Thoracic aorta (tissue), 2 donors: Measurements from ENCODE around the gene HSD11B1L. TPM values are rescaled to one million over a fixed set of nuclear protein-coding genes. Genes with fewer than 3 reads are reported as not detected.

ENCODE experiments used
- ATAC-seq: fragments of 150-250 bp; one replicate; pipeline ENCODE4 v1.8.0; 2017; ENCODE audit warnings: low read depth; ENCODE audit not compliant: insufficient number of reproducible peaks, low FRiP score
- DNase-seq: peaks from one replicate; pipeline ENCODE4 v3.0.0-alpha.2; 2020; ENCODE audit warnings: low spot score
- H3K27ac ChIP-seq, 2 donors: fragments of 200-600 bp; sonication (generic); 1 replicate in 1 of 2; 2 replicates in 1 of 2; pipeline ENCODE4 v1.5.1; 2016; ENCODE audit warnings: mild to moderate bottlenecking in 2 of 2, moderate library complexity in 2 of 2
- H3K27me3 ChIP-seq: fragments of 200-600 bp; sonication (generic); replicated peaks from 2 replicates; pipeline ENCODE4 v1.6.0; 2016; ENCODE audit warnings: mild to moderate bottlenecking; ENCODE audit not compliant: insufficient read depth
- H3K36me3 ChIP-seq: fragments of 200-600 bp; sonication (generic); one replicate; pipeline ENCODE4 v1.5.1; 2016
- H3K4me1 ChIP-seq, 2 donors: fragments of 200-600 bp; sonication (generic); 1 replicate in 1 of 2; 2 replicates in 1 of 2; pipeline versions ENCODE4 v1.5.1 to v1.6.0; 2016; ENCODE audit warnings: low read depth in 2 of 2, mild to moderate bottlenecking in 1 of 2; ENCODE audit not compliant: control insufficient read depth in 1 of 2
- H3K4me3 ChIP-seq: fragments of 200-600 bp; sonication (generic); 2 replicates; pipeline ENCODE4 v1.5.1; 2016; ENCODE audit warnings: mild to moderate bottlenecking
- H3K9me3 ChIP-seq: fragments of 200-600 bp; sonication (generic); 2 replicates; pipeline ENCODE4 v1.5.1; 2016
- total RNA-seq, 2 donors: library from RNA; depleted of rRNA; stranded (reverse); fragments of >200 nt; gene quantifications; one replicate each; pipeline versions ENCODE4 v1.1.0 to v1.2.3, GENCODE V29; 2016
- TF ChIP-seq, protein P1 (sequence below): fragments of 200-600 bp; sonication (generic); IDR thresholded peaks from one replicate; pipeline ENCODE4 v1.5.1; 2019; ENCODE audit warnings: antibody characterized with exemption

The HSD11B1L gene
- total RNA-seq, 2 donors from 2014 or later = 7.5 to 11.6 TPM

- ATAC-seq (no peak), DNase-seq (no peak)
- Histone ChIP-seq H3K9me3 (no peaks in the 10 kb centered on the region), H3K27me3 (no peaks in the 10 kb centered on the region), H3K4me3 (no peak overlapping the region), H3K36me3 (peaks cover 48% of the 10 kb centered on the region), H3K27ac (no peak overlapping the region), H3K4me1 (no peaks in the 10 kb centered on the region)
- TF ChIP-seq, protein P1, sequence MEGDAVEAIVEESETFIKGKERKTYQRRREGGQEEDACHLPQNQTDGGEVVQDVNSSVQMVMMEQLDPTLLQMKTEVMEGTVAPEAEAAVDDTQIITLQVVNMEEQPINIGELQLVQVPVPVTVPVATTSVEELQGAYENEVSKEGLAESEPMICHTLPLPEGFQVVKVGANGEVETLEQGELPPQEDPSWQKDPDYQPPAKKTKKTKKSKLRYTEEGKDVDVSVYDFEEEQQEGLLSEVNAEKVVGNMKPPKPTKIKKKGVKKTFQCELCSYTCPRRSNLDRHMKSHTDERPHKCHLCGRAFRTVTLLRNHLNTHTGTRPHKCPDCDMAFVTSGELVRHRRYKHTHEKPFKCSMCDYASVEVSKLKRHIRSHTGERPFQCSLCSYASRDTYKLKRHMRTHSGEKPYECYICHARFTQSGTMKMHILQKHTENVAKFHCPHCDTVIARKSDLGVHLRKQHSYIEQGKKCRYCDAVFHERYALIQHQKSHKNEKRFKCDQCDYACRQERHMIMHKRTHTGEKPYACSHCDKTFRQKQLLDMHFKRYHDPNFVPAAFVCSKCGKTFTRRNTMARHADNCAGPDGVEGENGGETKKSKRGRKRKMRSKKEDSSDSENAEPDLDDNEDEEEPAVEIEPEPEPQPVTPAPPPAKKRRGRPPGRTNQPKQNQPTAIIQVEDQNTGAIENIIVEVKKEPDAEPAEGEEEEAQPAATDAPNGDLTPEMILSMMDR = no peak
Measured at GRCh38 chr19:5711025-5711424, 30.2 kb downstream of the HSD11B1L start.

DNA sequence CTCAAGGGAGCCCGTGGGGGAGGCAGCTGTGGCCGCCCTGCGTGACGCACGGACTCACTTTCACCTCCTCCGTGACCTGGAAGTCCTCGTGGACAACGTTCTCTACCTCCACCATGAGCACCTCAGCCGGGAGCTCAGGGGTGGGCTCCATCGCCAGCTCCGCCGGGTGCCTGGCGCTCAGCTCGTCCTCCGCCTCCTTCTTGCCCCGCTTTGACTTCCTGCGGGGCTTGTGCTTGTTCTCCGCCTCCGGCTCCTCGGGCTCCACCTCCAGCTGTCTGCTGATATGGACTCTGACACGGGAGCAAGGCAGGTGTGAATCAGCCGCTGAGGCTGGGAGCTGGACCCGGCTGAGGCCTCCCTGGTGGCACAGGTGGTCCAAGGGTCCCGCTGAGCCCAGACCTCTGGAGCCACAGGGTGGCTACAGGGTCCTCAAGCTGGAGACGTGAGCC, 30.9 kb downstream of the HSD11B1L start:
- H3K9me3 ChIP-seq = no peaks in the 10 kb centered on the region
- no peak for DNase-seq
- TF ChIP-seq, protein P1 = no peak

GRCh38 chr19:5713228-5713627, 32.4 kb downstream of the HSD11B1L start:
- H3K4me1 ChIP-seq = peaks cover 3 to 5% of the 10 kb centered on the region in 2 donors
- H3K27ac ChIP-seq = no peak overlapping the region
- H3K4me3 ChIP-seq = no peak overlapping the region
- ATAC-seq (no peak), DNase-seq (no peak)
- peaks cover 30% of the 10 kb centered on the region for H3K36me3 ChIP-seq
- TF ChIP-seq, protein P1 = no peak
- H3K9me3 ChIP-seq = no peaks in the 10 kb centered on the region
- no peaks in the 10 kb centered on the region for H3K27me3 ChIP-seq

More for the DNA sequence above, 30.9 kb downstream of the HSD11B1L start:
- ATAC-seq = no peak
- H3K4me3 ChIP-seq = no peak overlapping the region
- no peaks in the 10 kb centered on the region for H3K27me3 ChIP-seq
- H3K4me1 ChIP-seq = no peaks in the 10 kb centered on the region
- no peak overlapping the region for H3K27ac ChIP-seq
- peaks cover 42% of the 10 kb centered on the region for H3K36me3 ChIP-seq

GRCh38 chr19:5714816-5715215, 34.0 kb downstream of the HSD11B1L start:
- DNase-seq (no peak), ATAC-seq (no peak)
- Histone ChIP-seq H3K4me3 (no peak overlapping the region), H3K27ac (no peak overlapping the region), H3K9me3 (no peaks in the 10 kb centered on the region), H3K27me3 (no peaks in the 10 kb centered on the region), H3K36me3 (peaks cover 30% of the 10 kb centered on the region), H3K4me1 (peaks cover 11 to 19% of the 10 kb centered on the region in 2 donors)
- TF ChIP-seq, protein P1 = no peak

- H3K27me3 ChIP-seq = no peaks in the 10 kb centered on the region
- H3K4me3 ChIP-seq = no peak overlapping the region
- peaks cover 11 to 19% of the 10 kb centered on the region in 2 donors for H3K4me1 ChIP-seq
- DNase-seq (no peak), ATAC-seq (no peak)
- no peak overlapping the region for H3K27ac ChIP-seq
- TF ChIP-seq, protein P1 = no peak
- H3K9me3 ChIP-seq = no peaks in the 10 kb centered on the region
- peaks cover 9% of the 10 kb centered on the region for H3K36me3 ChIP-seq
Measured at GRCh38 chr19:5717215-5717935, 36.5 kb downstream of the HSD11B1L start.
